ENCODE data around the gene UGT1A6.

Gene UGT1A6

GRCh38 chr2:233819884-233820773 lies 127.4 kb downstream of the UGT1A6 start:
- DNase-seq (ENCODE audit: low read depth) = no peak

GRCh38 chr2:233820774-233821105 lies 128.1 kb downstream of the UGT1A6 start:
- DNase-seq (ENCODE audit: low read depth) = no peak

GRCh38 chr2:233821196-233821595 lies 128.5 kb downstream of the UGT1A6 start:
- DNase-seq (ENCODE audit: low read depth) = no peak

GRCh38 chr2:233821709-233822100 lies 129.0 kb downstream of the UGT1A6 start:
- no peak for DNase-seq (ENCODE audit: low read depth)

GRCh38 chr2:233822101-233822771 lies 129.5 kb downstream of the UGT1A6 start:
- no peak for DNase-seq (ENCODE audit: low read depth)
